ENCODE measurements around the gene MCL1.

Gene MCL1

DNA sequence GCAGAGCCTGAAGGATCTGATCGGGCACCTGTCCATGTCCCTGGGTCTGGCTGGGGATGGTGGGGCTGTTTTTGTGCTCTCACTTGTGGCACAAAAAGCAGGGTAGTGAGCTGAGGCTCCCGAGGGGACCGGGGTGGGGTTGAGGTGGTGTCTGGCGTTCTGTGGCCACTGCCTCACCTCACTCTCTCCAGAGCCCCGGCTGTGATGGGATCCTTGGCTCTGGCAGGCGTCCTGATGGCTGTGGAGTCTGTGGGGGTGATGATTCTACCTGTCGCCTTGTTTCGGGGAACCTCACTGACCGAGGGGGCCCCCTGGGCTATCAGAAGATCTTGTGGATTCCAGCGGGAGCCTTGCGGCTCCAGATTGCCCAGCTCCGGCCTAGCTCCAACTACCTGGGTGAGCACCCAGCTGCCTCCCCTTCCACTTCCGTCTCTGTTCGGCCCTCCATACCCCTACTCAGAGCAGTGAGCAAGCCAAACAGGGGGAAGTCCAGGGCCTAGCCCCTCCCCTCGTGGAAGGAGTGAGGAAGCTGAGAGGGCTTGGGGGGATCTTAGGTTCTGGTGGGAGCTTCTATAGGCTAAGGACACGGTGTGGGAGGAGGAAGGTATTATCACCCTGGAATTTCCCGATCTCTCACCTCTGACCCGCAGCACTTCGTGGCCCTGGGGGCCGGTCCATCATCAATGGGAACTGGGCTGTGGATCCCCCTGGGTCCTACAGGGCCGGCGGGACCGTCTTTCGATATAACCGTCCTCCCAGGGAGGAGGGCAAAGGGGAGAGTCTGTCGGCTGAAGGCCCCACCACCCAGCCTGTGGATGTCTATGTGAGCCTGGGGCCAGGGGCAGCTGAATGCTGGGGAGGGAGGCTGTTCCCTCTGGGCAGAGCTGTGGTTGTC lies 23.2 kb downstream of the MCL1 start:
- Histone ChIP-seq H3K27ac (ENCODE audit: low read depth, low read length, poor library complexity, severe bottlenecking) (no peak overlapping the region), H3K9me3 (ENCODE audit: low read length) (no peaks in the 10 kb centered on the region), H4K20me1 (ENCODE audit: insufficient read depth, low read length) (no peaks in the 10 kb centered on the region), H3K9ac (ENCODE audit: low read length) (no peak overlapping the region), H3K4me3 (ENCODE audit: low read depth, low read length, poor library complexity, severe bottlenecking) (no peak overlapping the region), H3K9me2 (ENCODE audit: low read depth, low read length) (no peaks in the 10 kb centered on the region), H3K4me2 (ENCODE audit: low read length) (no peak overlapping the region), H3K79me2 (ENCODE audit: insufficient read depth, low read length) (no peaks in the 10 kb centered on the region), H3F3A (ENCODE audit: insufficient read depth, low read length) (no peaks in the 10 kb centered on the region), H3K27me3 (ENCODE audit: insufficient read depth, low read length) (no peaks in the 10 kb centered on the region), H3K36me3 (ENCODE audit: insufficient read depth, low read length) (no peaks in the 10 kb centered on the region), H2AFZ (ENCODE audit: low read length) (no peak overlapping the region), H3K4me1 (ENCODE audit: insufficient read depth, low read length, severe bottlenecking) (peaks cover 14% of the 10 kb centered on the region)
- no peak for TF ChIP-seq EZH2 (IDR thresholded peaks at IDR 0.05; ENCODE audit: borderline replicate concordance, low read length)
- TF ChIP-seq, protein P1, sequence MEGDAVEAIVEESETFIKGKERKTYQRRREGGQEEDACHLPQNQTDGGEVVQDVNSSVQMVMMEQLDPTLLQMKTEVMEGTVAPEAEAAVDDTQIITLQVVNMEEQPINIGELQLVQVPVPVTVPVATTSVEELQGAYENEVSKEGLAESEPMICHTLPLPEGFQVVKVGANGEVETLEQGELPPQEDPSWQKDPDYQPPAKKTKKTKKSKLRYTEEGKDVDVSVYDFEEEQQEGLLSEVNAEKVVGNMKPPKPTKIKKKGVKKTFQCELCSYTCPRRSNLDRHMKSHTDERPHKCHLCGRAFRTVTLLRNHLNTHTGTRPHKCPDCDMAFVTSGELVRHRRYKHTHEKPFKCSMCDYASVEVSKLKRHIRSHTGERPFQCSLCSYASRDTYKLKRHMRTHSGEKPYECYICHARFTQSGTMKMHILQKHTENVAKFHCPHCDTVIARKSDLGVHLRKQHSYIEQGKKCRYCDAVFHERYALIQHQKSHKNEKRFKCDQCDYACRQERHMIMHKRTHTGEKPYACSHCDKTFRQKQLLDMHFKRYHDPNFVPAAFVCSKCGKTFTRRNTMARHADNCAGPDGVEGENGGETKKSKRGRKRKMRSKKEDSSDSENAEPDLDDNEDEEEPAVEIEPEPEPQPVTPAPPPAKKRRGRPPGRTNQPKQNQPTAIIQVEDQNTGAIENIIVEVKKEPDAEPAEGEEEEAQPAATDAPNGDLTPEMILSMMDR (IDR thresholded peaks at IDR 0.05; ENCODE audit: low read length), result no peak

DNA sequence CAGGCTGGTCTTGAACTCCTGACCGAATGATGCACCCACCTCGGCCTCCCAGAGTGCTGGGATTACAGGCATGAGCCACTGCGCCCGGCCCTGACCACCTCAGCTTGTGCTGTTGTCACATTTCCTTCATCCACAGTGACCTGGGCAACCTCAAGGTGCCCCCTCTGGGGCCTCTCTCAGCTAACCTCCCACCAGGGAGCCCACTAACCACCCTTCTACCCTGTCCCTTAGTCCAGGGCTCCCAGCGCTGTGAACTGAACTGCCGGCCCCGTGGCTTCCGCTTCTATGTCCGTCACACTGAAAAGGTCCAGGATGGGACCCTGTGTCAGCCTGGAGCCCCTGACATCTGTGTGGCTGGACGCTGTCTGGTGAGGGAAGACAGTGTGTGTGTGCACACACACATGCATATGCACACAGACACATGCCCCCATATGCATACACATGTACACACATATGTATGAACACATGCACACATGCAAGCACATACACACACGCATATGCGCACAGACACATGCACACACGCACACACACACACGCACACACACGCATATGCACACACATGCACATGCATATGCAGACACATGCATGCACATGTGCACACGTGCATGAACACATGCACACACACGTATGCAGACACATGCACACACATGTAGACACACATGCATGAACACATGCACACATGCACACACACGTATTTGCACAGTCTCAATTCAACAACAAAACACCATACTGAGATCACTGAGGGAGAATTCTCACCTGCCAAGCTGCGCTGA lies 24.0 kb downstream of the MCL1 start:
- Histone ChIP-seq H3K79me2 (ENCODE audit: insufficient read depth, low read length) (no peaks in the 10 kb centered on the region), H3F3A (ENCODE audit: insufficient read depth, low read length) (no peaks in the 10 kb centered on the region; the same call in 1 of the 2 replicates)

DNA sequence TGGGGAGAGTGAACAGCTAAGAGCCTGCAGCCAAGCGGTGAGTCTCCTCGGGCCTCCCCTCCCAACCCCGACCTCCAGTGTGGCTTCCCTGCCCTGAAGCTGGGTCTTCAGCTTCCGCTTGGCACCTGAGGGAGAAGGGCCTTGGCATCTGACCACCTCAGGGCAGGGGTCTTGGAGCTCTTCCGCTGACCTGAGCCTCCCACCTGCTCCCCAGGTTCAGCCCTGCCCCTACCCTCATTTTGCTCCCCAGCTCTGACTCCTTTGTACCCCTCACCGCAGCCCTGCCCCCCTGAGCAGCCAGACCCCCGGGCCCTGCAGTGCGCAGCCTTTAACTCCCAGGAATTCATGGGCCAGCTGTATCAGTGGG lies 25.3 kb downstream of the MCL1 start:
- H3K4me1 ChIP-seq (ENCODE audit: insufficient read depth, low read length, severe bottlenecking), result no peaks in the 10 kb centered on the region
- H4K20me1 ChIP-seq (ENCODE audit: insufficient read depth, low read length), result no peaks in the 10 kb centered on the region
- H3K9me3 ChIP-seq (ENCODE audit: low read length), result no peaks in the 10 kb centered on the region
- H3K27me3 ChIP-seq (ENCODE audit: insufficient read depth, low read length), result peaks cover 5% of the 10 kb centered on the region; the same call in 1 of the 2 replicates
- no peak overlapping the region for H3K4me3 ChIP-seq (ENCODE audit: low read depth, low read length, poor library complexity, severe bottlenecking)
- TF ChIP-seq, protein P1 (IDR thresholded peaks at IDR 0.05; ENCODE audit: low read length), result no peak
- no peak for TF ChIP-seq EZH2 (IDR thresholded peaks at IDR 0.05; ENCODE audit: borderline replicate concordance, low read length)
- no peaks in the 10 kb centered on the region for H3K79me2 ChIP-seq (ENCODE audit: insufficient read depth, low read length)
- no peaks in the 10 kb centered on the region; the same call in 1 of the 2 replicates for H3F3A ChIP-seq (ENCODE audit: insufficient read depth, low read length)
- no peak overlapping the region for H3K27ac ChIP-seq (ENCODE audit: low read depth, low read length, poor library complexity, severe bottlenecking)
- no peak overlapping the region for H3K4me2 ChIP-seq (ENCODE audit: low read length)
- no peaks in the 10 kb centered on the region for H3K9me2 ChIP-seq (ENCODE audit: low read depth, low read length)
- H3K9ac ChIP-seq (ENCODE audit: low read length), result no peak overlapping the region
- H3K36me3 ChIP-seq (ENCODE audit: insufficient read depth, low read length), result no peaks in the 10 kb centered on the region
- no peak overlapping the region for H2AFZ ChIP-seq (ENCODE audit: low read length)

More for the DNA sequence above, 24.0 kb downstream of the MCL1 start:
- H3K9ac ChIP-seq (ENCODE audit: low read length), result no peak overlapping the region
- peaks cover 6% of the 10 kb centered on the region for H3K4me1 ChIP-seq (ENCODE audit: insufficient read depth, low read length, severe bottlenecking)
- H3K9me2 ChIP-seq (ENCODE audit: low read depth, low read length), result no peaks in the 10 kb centered on the region
- no peak overlapping the region for H3K27ac ChIP-seq (ENCODE audit: low read depth, low read length, poor library complexity, severe bottlenecking)
- no peak overlapping the region for H2AFZ ChIP-seq (ENCODE audit: low read length)
- H3K9me3 ChIP-seq (ENCODE audit: low read length), result no peaks in the 10 kb centered on the region
- TF ChIP-seq EZH2 (IDR thresholded peaks at IDR 0.05; ENCODE audit: borderline replicate concordance, low read length), result no peak
- TF ChIP-seq, protein P1 (IDR thresholded peaks at IDR 0.05; ENCODE audit: low read length), result no peak
- H3K4me2 ChIP-seq (ENCODE audit: low read length), result no peak overlapping the region
- no peaks in the 10 kb centered on the region for H4K20me1 ChIP-seq (ENCODE audit: insufficient read depth, low read length)
- H3K27me3 ChIP-seq (ENCODE audit: insufficient read depth, low read length), result peaks cover 5% of the 10 kb centered on the region; the same call in 1 of the 2 replicates
- H3K4me3 ChIP-seq (ENCODE audit: low read depth, low read length, poor library complexity, severe bottlenecking), result no peak overlapping the region
- H3K36me3 ChIP-seq (ENCODE audit: insufficient read depth, low read length), result no peaks in the 10 kb centered on the region
